K562 (cell line): ENCODE results near the gene ADAP1. TPM values are rescaled to one million over a fixed set of nuclear protein-coding genes. Genes with fewer than 3 reads are reported as not detected.
A peak's percentile ranks its signal among the peaks of the same experiment; 100 is the strongest.

Source experiments
- ATAC-seq: fragments of 200-7000 bp; cut with Tn5 transposase; 3 replicates; pipeline ENCODE4 v1.9.1; 2020; ENCODE audit warnings: moderate library complexity
- BruUV-seq: library from RNA; stranded (reverse); fragments of 400-500 nt; replicated peaks from 2 replicates; lab custom pipeline; 2021; lab: Mats Ljungman, UMichigan
- CTCF ChIA-PET: fragments of 300-600 bp; formaldehyde crosslinking; extraction: SDS; loops from one replicate; lab custom pipeline; 2021; ENCODE audit warnings: low intra/inter-chr PET ratio; lab: Yijun Ruan, JAX
- POLR2A ChIA-PET: fragments of 300-600, 350-650 bp; sonication (Branson Sonifier 250); formaldehyde crosslinking; extraction: SDS; loops from one replicate; lab custom pipeline; 2021; ENCODE audit warnings: antibody characterized with exemption, inconsistent platforms; lab: Yijun Ruan, JAX
- DNase-seq, 4 experiments: peaks; one replicate each; pipeline versions ENCODE4 v3.0.0 to v3.0.0-alpha.2; 2011 to 2018; ENCODE audit warnings: low spot score in 3 of 4, mixed read lengths in 3 of 4; ENCODE audit errors: extremely low read depth in 1 of 4
- FAIRE-seq: peaks from 2 replicates; lab custom pipeline; 2011; peaks lifted over from hg19 to GRCh38; lab: Jason Lieb, UNC
- H2AFZ ChIP-seq: 2 replicates; pipeline ENCODE4 v1.6.0; 2011; ENCODE audit warnings: low read depth, low read length, control low read depth, inconsistent platforms
- H3K27ac ChIP-seq: fragments of 200-600 bp; 3 replicates; pipeline ENCODE4 v1.8.0; 2011; ENCODE audit warnings: low read depth, mild to moderate bottlenecking, control low read depth, inconsistent platforms, low read length, moderate library complexity, mixed read lengths; ENCODE audit errors: extremely low read depth
- H3K27me3 ChIP-seq, 2 experiments: fragments of 300-600 bp in 1 of 2; 2 replicates in 1 of 2; 3 replicates in 1 of 2; pipeline versions ENCODE4 v1.6.0 to v1.8.0; 2011; ENCODE audit warnings: inconsistent platforms in 2 of 2, low read length in 2 of 2, mild to moderate bottlenecking in 1 of 2, mixed read lengths in 1 of 2, moderate library complexity in 1 of 2; ENCODE audit not compliant: control insufficient read depth in 2 of 2, insufficient read depth in 2 of 2
- H3K36me3 ChIP-seq: fragments of 300-600 bp; 3 replicates; pipeline ENCODE4 v1.8.0; 2011; ENCODE audit warnings: mild to moderate bottlenecking, low read length, inconsistent platforms; ENCODE audit not compliant: control insufficient read depth, insufficient read depth
- H3K4me1 ChIP-seq, 2 experiments: fragments of 200-600 bp in 1 of 2; replicated peaks in 1 of 2; 2 replicates in 1 of 2; 3 replicates in 1 of 2; pipeline versions ENCODE4 v1.5.1 to v1.8.0; 2011; ENCODE audit warnings: inconsistent platforms in 2 of 2, low read length in 2 of 2, mild to moderate bottlenecking in 1 of 2, mixed read lengths in 1 of 2, moderate library complexity in 1 of 2; ENCODE audit not compliant: control insufficient read depth in 2 of 2, insufficient read depth in 2 of 2
- H3K4me2 ChIP-seq: 2 replicates; pipeline ENCODE4 v1.6.1; 2011; ENCODE audit warnings: low read length, control low read depth, inconsistent platforms, mixed read lengths; ENCODE audit not compliant: insufficient read depth
- H3K4me3 ChIP-seq: fragments of 200-600 bp; sonication (generic), shearing (Covaris generic); 2 replicates; pipeline ENCODE4 v1.5.1; 2016; ENCODE audit warnings: control low read depth, inconsistent platforms
- H3K79me2 ChIP-seq: fragments of 200-600 bp; 3 replicates; pipeline ENCODE4 v1.8.0; 2011; ENCODE audit warnings: low read length, inconsistent platforms; ENCODE audit not compliant: control insufficient read depth, insufficient read depth
- H3K9ac ChIP-seq, 2 experiments: 2 replicates each; pipeline versions ENCODE4 v1.6.0 to v1.6.1; 2011; ENCODE audit warnings: low read depth in 2 of 2, low read length in 2 of 2, control low read depth in 1 of 2, inconsistent platforms in 1 of 2, mild to moderate bottlenecking in 1 of 2, mixed read lengths in 1 of 2; ENCODE audit not compliant: insufficient read depth in 1 of 2
- H3K9me1 ChIP-seq: one replicate; pipeline ENCODE4 v1.6.0; 2011; ENCODE audit warnings: inconsistent platforms, mild to moderate bottlenecking, low read length, moderate library complexity; ENCODE audit not compliant: control insufficient read depth, insufficient read depth
- H3K9me3 ChIP-seq: replicated peaks from 2 replicates; pipeline ENCODE4 v1.5.1; 2011; ENCODE audit warnings: low read depth, low read length, inconsistent platforms; ENCODE audit not compliant: control insufficient read depth, insufficient read depth
- H4K20me1 ChIP-seq: replicated peaks from 2 replicates; pipeline ENCODE4 v1.6.1; 2011; ENCODE audit warnings: low read length, inconsistent platforms, mixed read lengths; ENCODE audit not compliant: control insufficient read depth, insufficient read depth
- DACH1 ChIP-seq: fragments of 450-650 bp; IDR thresholded peaks from 2 replicates; pipeline ENCODE4 v1.6.1; 2018; ENCODE audit not compliant: partially characterized antibody
- FOXA1 ChIP-seq: fragments of 450-650 bp; IDR thresholded peaks from 2 replicates; pipeline ENCODE4 v1.6.1; 2016; ENCODE audit warnings: mild to moderate bottlenecking, borderline replicate concordance
- ILK ChIP-seq: fragments of 450-650 bp; IDR thresholded peaks from 2 replicates; pipeline ENCODE4 v1.6.1; 2016; ENCODE audit warnings: missing genetic modification characterization, low read depth, mild to moderate bottlenecking, missing compliant biosample characterization, moderate library complexity, borderline replicate concordance
- MYBL2 ChIP-seq, 2 experiments: fragments of 450-650 bp in 1 of 2; sonication (generic) in 1 of 2; formaldehyde crosslinking in 1 of 2; IDR thresholded peaks; 2 replicates each; pipeline versions ENCODE4 v1.6.1 to v1.8.1; 2017 to 2022; ENCODE audit warnings: borderline replicate concordance in 1 of 2, inconsistent platforms in 1 of 2, low read depth in 1 of 2, mild to moderate bottlenecking in 1 of 2, missing genetic modification reagents in 1 of 2, moderate library complexity in 1 of 2
- POLR2G ChIP-seq: fragments of 200-400 bp; formaldehyde crosslinking; IDR thresholded peaks from 2 replicates; pipeline ENCODE4 v1.6.1; 2017; ENCODE audit warnings: low read depth, mild to moderate bottlenecking, antibody characterized with exemption, low read length, moderate library complexity
- RBFOX2 ChIP-seq: fragments of 200-400 bp; formaldehyde crosslinking; IDR thresholded peaks from 2 replicates; pipeline ENCODE4 v1.6.1; 2017; ENCODE audit warnings: low read depth, mild to moderate bottlenecking, low read length, moderate library complexity
- U2AF2 ChIP-seq: fragments of 200-400 bp; formaldehyde crosslinking; optimal IDR thresholded peaks from 2 replicates; pipeline ENCODE3; 2017; ENCODE audit warnings: low read depth, mild to moderate bottlenecking, low read length
- WGBS: fragments of 100-300 bp; shearing (Covaris generic); methylation state at CpG from one replicate; pipeline ENCODE4 v1.1.6; 2016; ENCODE audit warnings: low coverage, mixed read lengths; ENCODE audit not compliant: insufficient coverage; ENCODE audit errors: missing lambda C conversion rate; 5-methylcytosine and 5-hydroxymethylcytosine counted together
- in situ Hi-C: fragments of 300-500 bp; cut with MboI; formaldehyde crosslinking; loops from 4 replicates; pipeline ENCODE4 v1.15.0; 2018; ENCODE audit warnings: inconsistent platforms, mixed read lengths
- intact Hi-C: fragments of 100-400 bp; cut with micrococcal nuclease; formaldehyde crosslinking; loops from 2 replicates; pipeline ENCODE4 v1.14.2; 2022
- polyA plus RNA-seq, 8 experiments: library from polyadenylated mRNA; depleted of rRNA in 4 of 8; stranded (reverse) in 5 of 8; unstranded in 3 of 8; fragments of >200 nt; fragmentation: Nextera tagmentation in 2 of 8; fragmentation: Illumina TruSeq in 1 of 8; extraction: Ambion mirVana in 2 of 8; extraction: Trizol in 1 of 8; gene quantifications; 2 replicates each; pipeline versions ENCODE4 v1.2.1 to v1.2.3, GENCODE V29; 2011 to 2014; ENCODE audit warnings: inconsistent platforms in 1 of 8, missing spikeins in 1 of 8
- total RNA-seq, 7 experiments: library from RNA; depleted of rRNA in 6 of 7; stranded (reverse); fragments of >200 nt in 6 of 7; fragmentation: Illumina TruSeq in 2 of 7; extraction: Trizol in 2 of 7; gene quantifications; 2 replicates each; pipeline versions ENCODE4 v1.2.1 to v1.2.3, GENCODE V29; 2011 to 2021; ENCODE audit warnings: low replicate concordance in 1 of 7
- TF ChIP-seq, protein P1 (sequence below): fragments of 250-450 bp; sonication (Bioruptor Pico); IDR thresholded peaks from 2 replicates; pipeline ENCODE4 v1.8.0; 2022; ENCODE audit warnings: moderate library complexity, mild to moderate bottlenecking, inconsistent platforms

ADAP1 gene
- total and polyA plus RNA-seq, 9 of the 15 experiments (the other 6 are each of a cell fraction or from before 2014, with no cell fraction given) = 0.27 to 1.4 (median 0.52) TPM; not detected in 3

DNA sequence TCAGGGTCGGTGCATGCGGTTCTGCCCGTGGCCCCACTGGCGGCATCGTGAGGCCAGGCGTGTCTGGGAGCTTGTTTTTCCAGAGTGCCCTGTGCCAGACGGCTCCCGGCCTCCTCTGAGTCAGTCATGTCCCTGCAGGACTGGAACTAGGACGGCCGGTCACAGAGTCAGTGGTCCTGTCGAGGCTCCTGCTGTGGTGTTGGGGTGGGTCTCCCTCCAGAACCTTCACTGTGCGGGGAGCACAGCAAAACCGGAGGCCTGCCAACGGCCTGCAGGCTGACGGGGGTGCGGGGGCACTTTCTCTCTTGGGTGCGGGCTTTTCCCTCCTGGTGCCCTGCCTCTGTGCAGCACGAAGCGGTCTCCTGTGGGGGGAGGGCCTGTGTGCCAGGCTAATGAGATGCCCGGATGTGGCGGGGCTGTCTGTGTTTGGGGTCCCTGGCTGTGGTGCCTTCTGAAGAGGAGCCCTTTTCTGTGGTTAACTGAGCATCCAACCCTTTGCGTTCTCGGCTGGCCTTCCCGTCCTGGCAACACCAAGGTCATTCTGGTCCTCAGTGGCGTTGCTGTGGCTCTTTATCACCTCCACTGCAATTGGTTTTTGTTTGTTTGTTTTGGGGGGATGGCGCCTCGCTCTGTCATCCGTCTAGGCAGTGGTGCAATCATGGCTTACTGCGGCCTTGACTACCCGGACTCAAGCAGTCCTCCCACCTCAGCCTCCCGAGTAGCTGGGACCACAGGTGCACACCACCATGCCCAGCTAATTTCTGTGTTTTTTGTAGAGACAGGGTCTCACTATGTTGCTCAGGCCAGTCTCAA, 70.1 kb downstream of the ADAP1 start:
- CTCF ChIA-PET = no interaction called here
- in situ Hi-C loops = no loop called here
- H3K27ac ChIP-seq = no peak overlapping the region
- H3K36me3 ChIP-seq = peaks cover 75% of the 10 kb centered on the region; the same call in 2 of the 3 replicates
- H3K9ac ChIP-seq = peak overlapping the region in 1 of 2 experiments; percentile 68; a peak in 2 of 4 replicates
- FAIRE-seq (no peak), ATAC-seq (no peak), DNase-seq (no peak)
- H4K20me1 ChIP-seq = peaks cover 42% of the 10 kb centered on the region
- no peak overlapping the region for H3K4me3 ChIP-seq
- no peak overlapping the region for H3K4me2 ChIP-seq
- POLR2A ChIA-PET = interaction anchor here (0.8 to 1.2 kb wide), 5 partner anchors 9 to 25 kb away, joined by 3 to 5 read pairs (median 3); no protein-coding TSS in a partner anchor
- BruUV-seq = no TSS peak
- TF ChIP-seq, protein P1, sequence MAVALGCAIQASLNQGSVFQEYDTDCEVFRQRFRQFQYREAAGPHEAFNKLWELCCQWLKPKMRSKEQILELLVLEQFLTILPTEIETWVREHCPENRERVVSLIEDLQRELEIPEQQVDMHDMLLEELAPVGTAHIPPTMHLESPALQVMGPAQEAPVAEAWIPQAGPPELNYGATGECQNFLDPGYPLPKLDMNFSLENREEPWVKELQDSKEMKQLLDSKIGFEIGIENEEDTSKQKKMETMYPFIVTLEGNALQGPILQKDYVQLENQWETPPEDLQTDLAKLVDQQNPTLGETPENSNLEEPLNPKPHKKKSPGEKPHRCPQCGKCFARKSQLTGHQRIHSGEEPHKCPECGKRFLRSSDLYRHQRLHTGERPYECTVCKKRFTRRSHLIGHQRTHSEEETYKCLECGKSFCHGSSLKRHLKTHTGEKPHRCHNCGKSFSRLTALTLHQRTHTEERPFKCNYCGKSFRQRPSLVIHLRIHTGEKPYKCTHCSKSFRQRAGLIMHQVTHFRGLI = no peak
- TF ChIP-seq RBFOX2 = peak; percentile 46
- TF ChIP-seq MYBL2 (IDR thresholded peaks at IDR 0.05; ENCODE audit: low read depth) = no peak
- TF ChIP-seq MYBL2 (CRISPR knock-in tag; IDR thresholded peaks at IDR 0.05; ENCODE audit: borderline replicate concordance) = no peak
- no peak for TF ChIP-seq DACH1
- no peak for TF ChIP-seq ILK
- TF ChIP-seq U2AF2 = no peak
- no peak for TF ChIP-seq FOXA1
- TF ChIP-seq POLR2G = peak; percentile 56
- H2AFZ ChIP-seq = no peak overlapping the region
- H3K9me3 ChIP-seq = no peaks in the 10 kb centered on the region
- H3K4me1 ChIP-seq = peaks cover 0 to 50% of the 10 kb centered on the region in 2 experiments; a peak in 2 of 5 replicates
- peaks cover 100% of the 10 kb centered on the region for H3K79me2 ChIP-seq
- intact Hi-C loops = no loop called here
- no peaks in the 10 kb centered on the region; a peak in 1 of 5 replicates for H3K27me3 ChIP-seq
- peaks cover 3% of the 10 kb centered on the region for H3K9me1 ChIP-seq
- 88% methylated on average over 19 of the region's 31 CpGs for WGBS
